ENCODE data around the gene IMMP2L.

The IMMP2L gene

GRCh38 chr7:111498391-111499007 lies 63.8 kb downstream of the IMMP2L start:
- DNase-seq (ENCODE audit: extremely low read depth, insufficient read length): no peak

DNA sequence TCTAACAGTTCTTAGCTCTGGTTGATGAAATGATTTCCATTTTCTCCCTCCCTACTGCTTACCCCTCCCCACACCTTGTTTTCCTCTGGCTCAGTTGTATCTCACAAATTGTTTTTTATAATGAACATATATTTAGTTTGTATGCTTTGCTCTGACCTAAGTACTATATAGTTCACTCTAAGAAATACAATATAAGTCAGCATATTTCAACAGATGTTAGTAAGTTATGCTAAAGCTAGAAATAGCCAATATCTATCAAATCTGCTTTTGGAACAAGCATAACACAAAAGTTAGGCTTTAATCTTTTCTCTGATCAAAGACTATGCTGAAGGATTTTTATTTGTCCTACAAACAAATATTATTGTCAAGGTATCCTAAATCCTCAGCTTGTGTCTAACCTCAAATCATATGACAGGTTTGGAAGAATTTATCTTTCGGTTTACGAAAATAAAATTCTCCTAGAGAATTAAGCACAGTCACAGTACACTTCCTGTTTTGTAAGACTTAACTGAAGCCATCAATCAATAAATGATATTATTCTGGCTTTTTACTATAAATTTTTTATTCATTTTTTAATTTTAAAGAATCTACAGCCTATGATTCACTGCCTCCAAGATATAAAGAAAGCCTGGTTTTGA lies 67.0 kb downstream of the IMMP2L start:
- H3K27me3 ChIP-seq (replicated peaks; ENCODE audit: control insufficient read depth, insufficient read depth, low read length): no peaks in the 10 kb centered on the region
- H3K36me3 ChIP-seq (ENCODE audit: control insufficient read depth, insufficient read depth, low read length): no peaks in the 10 kb centered on the region
- no peak for DNase-seq (ENCODE audit: extremely low read depth, insufficient read length)
- TF ChIP-seq CTCF (IDR thresholded peaks at IDR 0.05; ENCODE audit: insufficient read depth, low read length, poor library complexity, severe bottlenecking): no peak
- H3K4me3 ChIP-seq (replicated peaks; ENCODE audit: low read depth, low read length): no peak overlapping the region

More at GRCh38 chr7:111498391-111499007, 63.8 kb downstream of the IMMP2L start:
- H3K4me3 ChIP-seq (replicated peaks; ENCODE audit: low read depth, low read length): no peak overlapping the region
- H3K36me3 ChIP-seq (ENCODE audit: control insufficient read depth, insufficient read depth, low read length): no peaks in the 10 kb centered on the region
- H3K27me3 ChIP-seq (replicated peaks; ENCODE audit: control insufficient read depth, insufficient read depth, low read length): no peaks in the 10 kb centered on the region
- TF ChIP-seq CTCF (IDR thresholded peaks at IDR 0.05; ENCODE audit: insufficient read depth, low read length, poor library complexity, severe bottlenecking): no peak

GRCh38 chr7:111492234-111492633 lies 70.1 kb downstream of the IMMP2L start:
- DNase-seq (ENCODE audit: extremely low read depth, insufficient read length): no peak
- Histone ChIP-seq H3K27me3 (replicated peaks; ENCODE audit: control insufficient read depth, insufficient read depth, low read length) (no peaks in the 10 kb centered on the region), H3K4me3 (replicated peaks; ENCODE audit: low read depth, low read length) (no peak overlapping the region), H3K36me3 (ENCODE audit: control insufficient read depth, insufficient read depth, low read length) (no peaks in the 10 kb centered on the region)
- TF ChIP-seq CTCF (IDR thresholded peaks at IDR 0.05; ENCODE audit: insufficient read depth, low read length, poor library complexity, severe bottlenecking): no peak

GRCh38 chr7:111486472-111487142 lies 75.7 kb downstream of the IMMP2L start:
- Histone ChIP-seq H3K4me3 (replicated peaks; ENCODE audit: low read depth, low read length) (no peak overlapping the region), H3K36me3 (ENCODE audit: control insufficient read depth, insufficient read depth, low read length) (no peaks in the 10 kb centered on the region), H3K27me3 (replicated peaks; ENCODE audit: control insufficient read depth, insufficient read depth, low read length) (no peaks in the 10 kb centered on the region)
- DNase-seq (ENCODE audit: extremely low read depth, insufficient read length): peak; percentile 3
- TF ChIP-seq CTCF (IDR thresholded peaks at IDR 0.05; ENCODE audit: insufficient read depth, low read length, poor library complexity, severe bottlenecking): peak; percentile 60

DNA sequence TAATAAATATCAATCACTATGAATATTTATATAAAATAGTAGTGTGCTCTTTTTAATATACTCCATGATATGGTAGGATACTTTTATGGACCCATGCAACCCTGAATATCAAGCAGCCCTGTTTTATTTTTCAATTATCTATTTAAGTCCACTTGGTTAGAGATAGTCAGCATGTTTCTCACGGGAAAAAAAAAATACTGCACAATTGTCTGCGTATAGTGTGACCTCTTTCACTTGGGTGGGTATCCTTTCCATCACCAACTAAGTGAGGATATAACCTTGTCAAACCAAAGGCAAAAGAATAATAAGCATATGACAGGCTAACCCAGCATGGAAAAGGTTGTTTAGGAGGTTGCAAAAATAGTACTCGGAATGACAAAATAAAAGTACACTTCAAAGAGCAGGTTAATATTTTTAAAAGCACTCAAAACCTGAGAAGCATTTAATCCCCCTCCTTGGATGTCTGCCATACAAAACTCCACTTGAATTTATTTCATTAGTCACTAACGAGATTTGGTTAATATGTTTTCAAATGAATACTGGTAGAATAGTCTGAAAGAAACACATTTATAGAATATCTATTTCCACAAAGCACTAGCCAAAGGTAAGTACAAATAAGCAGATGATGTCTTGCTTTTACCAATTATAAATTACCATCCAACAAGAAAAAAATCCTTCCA lies 76.5 kb downstream of the IMMP2L start:
- DNase-seq (ENCODE audit: extremely low read depth, insufficient read length): no peak

More for the DNA sequence above, 76.5 kb downstream of the IMMP2L start:
- no peak overlapping the region for H3K4me3 ChIP-seq (replicated peaks; ENCODE audit: low read depth, low read length)
- no peaks in the 10 kb centered on the region for H3K36me3 ChIP-seq (ENCODE audit: control insufficient read depth, insufficient read depth, low read length)
- H3K27me3 ChIP-seq (replicated peaks; ENCODE audit: control insufficient read depth, insufficient read depth, low read length): no peaks in the 10 kb centered on the region
- TF ChIP-seq CTCF (IDR thresholded peaks at IDR 0.05; ENCODE audit: insufficient read depth, low read length, poor library complexity, severe bottlenecking): no peak

Data from GM06990 (cell line).